SK-N-MC (cell line): ENCODE measurements around the gene DENND2D.
A peak's percentile ranks its signal among the peaks of the same experiment; 100 is the strongest.

Experiments
- DNase-seq: peaks from one replicate; pipeline ENCODE4 v3.0.0-alpha.2; 2011; ENCODE audit warnings: low read depth, low spot score
- H3K27ac ChIP-seq: fragments of 200-600 bp; sonication (generic); 2 replicates; pipeline ENCODE4 v1.5.1; 2016; ENCODE audit warnings: mixed run types
- H3K36me3 ChIP-seq: fragments of 200-600 bp; sonication (generic); 2 replicates; pipeline ENCODE4 v1.6.1; 2017; ENCODE audit warnings: antibody characterized with exemption, low read length, mixed read lengths; ENCODE audit not compliant: insufficient read depth
- H3K4me3 ChIP-seq: fragments of 200-600 bp; sonication (generic); 2 replicates; pipeline ENCODE4 v1.5.1; 2016
- H3K9ac ChIP-seq: fragments of 200-600 bp; sonication (generic); 2 replicates; pipeline ENCODE4 v1.8.0; 2017; ENCODE audit warnings: mixed run types, mixed read lengths; ENCODE audit not compliant: insufficient read length
- H3K9me3 ChIP-seq: fragments of 200-600 bp; sonication (generic); 2 replicates; pipeline ENCODE4 v1.6.1; 2017; ENCODE audit warnings: low read depth, mild to moderate bottlenecking, antibody characterized with exemption, low read length, moderate library complexity, mixed read lengths
- EZH2 ChIP-seq: fragments of 200-600 bp; sonication (generic); IDR thresholded peaks from one replicate; pipeline ENCODE4 v1.6.1; 2017; ENCODE audit warnings: antibody characterized with exemption
- FOXP2 ChIP-seq: optimal IDR thresholded peaks from 2 replicates; pipeline ENCODE3; 2011; ENCODE audit warnings: mild to moderate bottlenecking, moderate library complexity; ENCODE audit not compliant: insufficient read depth; ENCODE audit errors: extremely low read length, control extremely low read depth
- POLR2AphosphoS5 ChIP-seq: IDR thresholded peaks from 2 replicates; pipeline ENCODE4 v1.6.1; 2012; ENCODE audit warnings: mild to moderate bottlenecking, low read depth, low read length, borderline replicate concordance

DENND2D gene

GRCh38 chr1:111176678-111177077, 23.8 kb downstream of the DENND2D start:
- Histone ChIP-seq H3K27ac (no peak overlapping the region), H3K9me3 (no peaks in the 10 kb centered on the region), H3K9ac (no peak overlapping the region), H3K36me3 (peaks cover 36% of the 10 kb centered on the region), H3K4me3 (no peak overlapping the region)
- TF ChIP-seq EZH2 (no peak), POLR2AphosphoS5 (no peak)
- no peak for DNase-seq

GRCh38 chr1:111175349-111175748, 25.1 kb downstream of the DENND2D start:
- no peaks in the 10 kb centered on the region for H3K9me3 ChIP-seq
- TF ChIP-seq EZH2 (no peak), POLR2AphosphoS5 (no peak), FOXP2 (no peak)
- no peak overlapping the region for H3K4me3 ChIP-seq
- no peak overlapping the region for H3K9ac ChIP-seq
- DNase-seq = no peak
- peaks cover 39% of the 10 kb centered on the region for H3K36me3 ChIP-seq
- H3K27ac ChIP-seq = no peak overlapping the region

- no peaks in the 10 kb centered on the region for H3K9me3 ChIP-seq
- H3K27ac ChIP-seq = no peak overlapping the region
- H3K4me3 ChIP-seq = no peak overlapping the region
- no peak overlapping the region for H3K9ac ChIP-seq
- peaks cover 42% of the 10 kb centered on the region for H3K36me3 ChIP-seq
- DNase-seq = no peak
- no peak for TF ChIP-seq POLR2AphosphoS5
- TF ChIP-seq EZH2 = no peak
- TF ChIP-seq FOXP2 = no peak
Observed at GRCh38 chr1:111174070-111174469, 26.4 kb downstream of the DENND2D start.

- Histone ChIP-seq H3K9me3 (no peaks in the 10 kb centered on the region), H3K4me3 (peak overlapping the region; percentile 34; the same call in 1 of the 2 replicates), H3K27ac (peak overlapping the region; percentile 49), H3K36me3 (peaks cover 45% of the 10 kb centered on the region), H3K9ac (no peak overlapping the region)
- no peak for TF ChIP-seq EZH2
- no peak for TF ChIP-seq FOXP2
- TF ChIP-seq POLR2AphosphoS5 = no peak
- DNase-seq = no peak
Observed at GRCh38 chr1:111172463-111172862, 28.0 kb downstream of the DENND2D start.

GRCh38 chr1:111164151-111164550, 36.3 kb downstream of the DENND2D start:
- H3K36me3 ChIP-seq = peaks cover 34% of the 10 kb centered on the region

GRCh38 chr1:111163363-111163762, 37.1 kb downstream of the DENND2D start:
- peaks cover 29% of the 10 kb centered on the region for H3K36me3 ChIP-seq
- H3K4me3 ChIP-seq = no peak overlapping the region
- H3K9ac ChIP-seq = no peak overlapping the region
- H3K27ac ChIP-seq = no peak overlapping the region
- TF ChIP-seq EZH2 (no peak), POLR2AphosphoS5 (no peak), FOXP2 (no peak)
- DNase-seq = no peak
- H3K9me3 ChIP-seq = no peaks in the 10 kb centered on the region

More at GRCh38 chr1:111164151-111164550, 36.3 kb downstream of the DENND2D start:
- Histone ChIP-seq H3K4me3 (no peak overlapping the region), H3K9me3 (no peaks in the 10 kb centered on the region), H3K9ac (no peak overlapping the region), H3K27ac (no peak overlapping the region)
- DNase-seq = no peak
- no peak for TF ChIP-seq POLR2AphosphoS5
- TF ChIP-seq FOXP2 = no peak
- no peak for TF ChIP-seq EZH2

GRCh38 chr1:111162488-111162880, 38.0 kb downstream of the DENND2D start:
- no peak for DNase-seq
- TF ChIP-seq EZH2 = no peak
- TF ChIP-seq POLR2AphosphoS5 = no peak
- TF ChIP-seq FOXP2 = no peak
- Histone ChIP-seq H3K4me3 (no peak overlapping the region), H3K36me3 (peaks cover 21% of the 10 kb centered on the region; the same call in 1 of the 2 replicates), H3K27ac (no peak overlapping the region), H3K9me3 (no peaks in the 10 kb centered on the region), H3K9ac (no peak overlapping the region)

GRCh38 chr1:111161843-111162487, 38.5 kb downstream of the DENND2D start:
- Histone ChIP-seq H3K36me3 (peaks cover 20% of the 10 kb centered on the region), H3K4me3 (no peak overlapping the region), H3K27ac (no peak overlapping the region), H3K9ac (no peak overlapping the region), H3K9me3 (no peaks in the 10 kb centered on the region)
- DNase-seq = no peak
- TF ChIP-seq POLR2AphosphoS5 = no peak
- no peak for TF ChIP-seq FOXP2
- no peak for TF ChIP-seq EZH2

- Histone ChIP-seq H3K9ac (no peak overlapping the region), H3K9me3 (peaks cover 5% of the 10 kb centered on the region; the same call in 1 of the 2 replicates), H3K36me3 (peaks cover 61% of the 10 kb centered on the region), H3K27ac (no peak overlapping the region), H3K4me3 (no peak overlapping the region)
- no peak for TF ChIP-seq POLR2AphosphoS5
- TF ChIP-seq EZH2 = no peak
- TF ChIP-seq FOXP2 = no peak
- no peak for DNase-seq
Observed at GRCh38 chr1:111157431-111157830, 43.0 kb downstream of the DENND2D start.
